SW480 (cell line): ENCODE data around the gene ENTPD1.

Experiments
- DNase-seq: peaks from one replicate; pipeline ENCODE4 v3.0.0-alpha.2; 2016; ENCODE audit warnings: low spot score

Gene ENTPD1

GRCh38 chr10:95831515-95831914 lies 75.6 kb downstream of the ENTPD1 start:
- DNase-seq, result no peak

DNA sequence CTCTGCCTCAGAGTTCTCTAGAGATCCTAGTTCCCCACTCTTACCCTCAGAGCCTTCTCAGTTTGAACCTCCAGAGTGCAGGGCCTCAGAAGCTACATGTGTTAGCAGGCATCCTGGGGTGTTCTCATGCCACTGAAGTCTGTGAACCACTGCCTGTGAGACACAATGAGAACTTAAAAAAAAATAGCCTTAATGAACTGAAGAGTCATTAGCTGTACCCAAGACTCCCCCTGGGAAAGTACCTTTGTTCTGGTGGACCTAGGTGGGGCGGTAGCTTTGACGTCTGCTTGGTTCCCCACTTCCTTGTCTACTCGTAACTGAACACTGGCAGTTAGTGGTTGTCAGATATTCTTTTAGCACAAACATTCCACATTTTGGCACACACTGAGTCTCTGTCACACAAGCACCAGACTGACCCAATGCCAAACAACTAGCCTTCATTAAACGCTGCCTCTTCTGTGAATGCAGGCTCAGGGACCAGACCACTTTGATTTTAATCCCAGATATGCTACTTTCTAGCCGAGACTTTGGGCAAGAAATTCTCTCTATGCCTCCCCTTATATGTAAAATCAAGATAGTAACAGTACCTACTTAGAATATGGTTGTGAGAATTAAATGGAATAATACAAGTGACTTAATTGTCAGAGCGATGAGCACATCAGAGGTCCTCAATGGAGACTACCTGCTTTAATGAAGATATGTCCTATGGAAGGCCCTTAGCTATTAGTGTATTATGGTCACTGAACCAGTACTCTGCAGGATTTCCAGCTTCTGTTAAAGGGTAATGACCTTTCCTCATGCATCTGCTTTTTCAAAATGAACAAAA lies 76.5 kb downstream of the ENTPD1 start:
- DNase-seq, result no peak

- no peak for DNase-seq
These were observed 77.2 kb downstream of the ENTPD1 start for GRCh38 chr10:95833042-95833610.

DNA sequence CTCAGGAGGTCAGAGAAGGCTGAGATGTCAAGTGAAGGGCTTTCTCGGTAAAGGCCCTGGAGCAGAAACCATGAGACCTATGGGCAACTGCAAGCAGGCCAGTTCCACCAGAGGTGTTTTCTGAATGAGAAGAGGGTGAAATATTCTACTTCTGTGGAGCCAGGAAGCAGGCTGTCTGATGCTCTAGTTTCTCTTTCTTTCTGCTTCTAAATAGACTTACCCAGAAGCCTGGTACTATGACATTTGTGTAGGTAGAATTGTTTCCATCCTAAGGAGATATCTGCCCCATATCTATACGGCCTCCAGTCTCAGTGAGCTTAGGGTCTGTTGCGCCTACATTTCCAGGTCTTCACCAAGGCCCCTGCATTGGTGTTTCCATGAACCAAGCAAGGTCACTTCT lies 78.4 kb downstream of the ENTPD1 start:
- DNase-seq, result no peak

DNA sequence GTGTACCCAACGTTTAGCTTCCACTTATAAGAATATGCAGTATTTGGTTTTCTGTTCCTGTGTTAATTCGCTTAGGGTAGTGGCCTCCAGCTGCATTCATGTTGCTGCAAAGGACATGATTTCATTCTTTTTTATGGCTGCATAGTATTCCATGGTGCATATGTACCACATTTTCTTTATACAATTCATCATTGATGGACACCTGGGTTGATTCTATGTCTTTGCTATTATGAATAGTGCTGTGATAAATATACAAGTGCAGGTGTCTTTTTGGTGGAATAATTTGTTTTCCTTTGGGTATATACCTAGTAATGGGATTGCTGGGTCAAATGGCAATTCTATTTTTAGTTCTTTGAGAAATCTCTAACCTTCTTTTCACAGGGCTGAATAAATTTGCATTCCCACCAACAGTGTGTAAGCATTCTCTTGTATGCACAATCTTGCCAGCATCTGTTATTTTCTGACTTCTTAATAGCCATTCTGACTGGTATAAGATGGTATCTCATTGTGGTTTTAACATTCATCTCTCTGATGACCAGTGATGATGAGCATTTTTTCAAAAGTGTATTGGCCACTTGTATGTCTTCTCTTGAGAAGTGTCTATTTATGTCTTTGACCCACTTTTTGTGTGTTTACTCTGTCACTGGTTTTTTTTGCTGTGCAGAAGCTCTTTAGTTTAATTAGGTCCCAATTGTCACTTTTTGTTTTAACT lies 79.3 kb downstream of the ENTPD1 start:
- DNase-seq, result no peak

- no peak for DNase-seq
These were observed 79.9 kb downstream of the ENTPD1 start for GRCh38 chr10:95835911-95836310.

DNA sequence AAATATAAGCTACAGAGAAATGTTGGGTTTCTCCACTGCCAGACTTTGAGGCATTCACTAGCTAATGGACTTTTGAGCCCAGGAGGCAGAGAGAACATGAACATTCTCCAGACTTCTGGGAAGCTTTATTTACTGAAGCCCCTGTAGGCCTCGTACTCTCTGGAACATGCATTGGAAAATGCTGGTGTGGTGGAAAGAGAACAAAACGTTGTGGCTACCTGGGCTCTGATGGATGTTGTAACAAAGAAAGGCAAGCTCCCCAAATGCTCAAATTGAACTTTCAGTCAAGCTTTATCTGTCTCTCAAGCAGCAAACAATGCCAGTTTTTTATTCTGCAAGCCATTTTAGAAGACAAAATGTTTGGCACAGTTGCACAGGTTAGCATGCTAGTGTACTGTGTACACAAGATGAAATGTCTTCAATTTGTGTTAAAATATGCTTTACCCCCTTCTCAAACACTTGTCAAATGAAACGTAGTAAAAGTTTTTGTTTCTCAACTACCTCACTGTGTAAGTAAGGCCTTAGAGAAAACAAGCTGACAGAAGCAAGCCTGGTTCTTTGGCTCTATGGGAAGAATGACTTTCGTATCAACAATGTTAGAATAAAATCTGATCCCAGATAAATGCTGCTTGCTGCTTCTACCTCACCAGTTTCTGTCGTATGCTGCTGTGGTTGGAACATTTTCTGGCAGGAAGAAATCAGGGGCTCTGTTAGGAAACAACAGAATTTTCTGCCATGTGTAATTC lies 80.8 kb downstream of the ENTPD1 start:
- no peak for DNase-seq

- no peak for DNase-seq
These were observed 81.4 kb downstream of the ENTPD1 start for GRCh38 chr10:95837356-95837776.

GRCh38 chr10:95837783-95838182 lies 81.8 kb downstream of the ENTPD1 start:
- no peak for DNase-seq

DNA sequence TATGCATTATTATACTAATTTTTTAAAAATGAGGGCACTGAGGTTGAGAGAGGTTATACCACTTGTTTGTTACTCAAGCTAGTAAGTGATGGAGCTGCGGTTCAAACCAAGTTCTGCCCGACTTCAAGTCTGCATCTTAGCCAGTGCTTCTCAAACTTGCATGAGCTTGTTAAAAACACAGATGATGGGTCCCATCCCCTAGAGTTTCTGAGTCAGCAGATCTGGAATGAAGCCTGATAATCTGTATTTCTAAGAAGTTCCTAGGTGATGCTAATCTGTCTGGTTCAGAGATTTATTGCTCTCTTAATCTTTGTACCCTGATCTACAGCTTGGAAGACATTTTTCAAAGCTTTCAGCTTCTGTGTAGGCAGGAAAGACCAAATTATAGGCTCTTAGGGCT lies 84.2 kb downstream of the ENTPD1 start:
- no peak for DNase-seq

DNA sequence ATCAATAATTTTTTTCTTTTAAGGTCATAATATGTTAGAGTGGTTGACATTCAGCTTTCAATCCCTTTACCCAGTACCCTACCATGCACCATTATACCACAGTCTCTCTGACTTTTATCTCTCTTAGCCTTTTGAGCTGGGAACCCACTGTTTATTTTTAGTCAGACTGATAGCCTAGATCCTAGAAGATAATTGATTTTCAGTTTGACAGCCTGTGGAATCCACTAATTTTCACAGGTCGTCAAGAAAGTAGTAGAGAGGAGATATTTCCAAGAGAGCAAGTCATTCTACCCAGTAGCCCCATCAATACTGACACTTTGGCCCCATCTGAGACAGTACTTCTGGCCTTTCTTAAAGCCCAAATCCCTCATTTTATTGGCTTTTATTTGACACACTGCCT lies 84.7 kb downstream of the ENTPD1 start:
- DNase-seq, result no peak

- DNase-seq, result peak; percentile 34
These were observed 85.9 kb downstream of the ENTPD1 start for GRCh38 chr10:95841661-95842498.

- no peak for DNase-seq
These were observed 89.4 kb downstream of the ENTPD1 start for GRCh38 chr10:95845411-95845810.

- no peak for DNase-seq
These were observed 91.0 kb downstream of the ENTPD1 start for GRCh38 chr10:95847007-95847406.

DNA sequence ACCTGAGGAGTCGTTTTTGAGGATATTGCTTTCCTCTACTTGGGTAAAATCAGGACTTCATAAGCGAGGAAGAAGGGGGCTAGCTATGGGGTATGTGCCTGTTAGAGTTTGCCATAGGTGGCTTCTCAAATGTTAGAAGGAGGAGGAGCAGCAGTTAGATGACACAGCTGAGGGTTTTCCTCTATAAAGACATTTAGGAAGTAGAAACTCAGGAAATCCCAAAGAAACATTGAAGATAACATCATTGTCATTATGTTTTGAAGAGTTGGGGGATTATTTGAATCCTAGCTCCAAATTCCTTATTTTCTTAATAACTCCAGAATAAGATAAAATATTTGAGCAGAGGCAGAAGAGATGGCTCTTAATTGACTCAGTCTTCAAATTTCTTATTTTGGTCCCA lies 92.9 kb downstream of the ENTPD1 start:
- no peak for DNase-seq

DNA sequence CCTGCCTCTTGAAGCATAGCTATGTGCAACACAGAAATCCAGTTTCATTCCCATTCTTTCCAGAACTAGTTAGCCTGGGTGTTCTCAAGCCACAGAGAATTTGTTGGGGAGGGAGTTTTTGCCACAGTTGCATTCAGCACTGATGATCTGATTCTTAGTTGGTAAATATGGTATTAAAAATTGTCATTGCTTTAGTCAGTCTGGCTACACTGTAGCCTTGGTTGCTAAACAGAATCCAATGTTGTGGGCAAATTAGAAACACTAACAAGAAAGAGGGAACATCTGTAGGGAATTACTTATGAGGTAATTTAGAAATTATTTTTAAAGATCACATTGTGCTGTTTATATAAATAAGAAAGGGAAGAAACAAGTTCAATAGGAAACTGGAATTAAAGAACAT lies 94.8 kb downstream of the ENTPD1 start:
- DNase-seq, result no peak

DNA sequence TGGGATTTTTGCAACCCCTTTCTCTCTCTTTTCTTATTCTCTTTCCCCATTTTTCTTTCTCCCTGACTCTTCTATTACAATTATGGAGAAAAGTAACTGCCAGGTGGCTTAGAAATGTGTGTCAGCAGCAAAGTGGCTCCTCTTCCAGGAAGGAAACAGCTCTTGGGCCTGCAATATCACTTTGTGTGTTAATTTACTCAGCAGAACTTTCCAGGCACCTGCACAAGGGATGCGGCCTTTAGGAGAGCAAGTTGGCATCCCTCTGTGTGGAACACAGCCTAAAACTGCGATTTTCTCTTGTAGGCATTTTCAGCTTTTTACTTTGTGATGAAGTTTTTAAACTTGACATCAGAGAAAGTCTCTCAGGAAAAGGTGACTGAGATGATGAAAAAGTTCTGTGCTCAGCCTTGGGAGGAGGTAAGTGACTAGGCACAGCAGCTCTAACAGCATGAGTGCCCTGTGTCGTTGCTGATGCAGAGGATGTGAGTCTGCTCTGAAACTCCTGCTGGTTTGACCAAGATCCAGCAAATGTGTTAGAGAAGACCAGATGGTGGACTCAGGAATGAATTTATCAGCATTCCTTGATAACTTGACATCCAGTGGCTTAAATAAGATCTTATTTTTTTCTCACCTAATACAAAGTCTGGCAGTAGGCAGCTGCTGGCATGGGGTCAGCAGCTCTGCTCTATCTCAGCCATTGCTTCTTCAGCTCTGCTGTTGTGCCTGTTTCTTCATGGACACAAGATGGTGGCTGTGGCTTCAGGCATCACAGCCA lies 104.4 kb downstream of the ENTPD1 start:
- no peak for DNase-seq

DNA sequence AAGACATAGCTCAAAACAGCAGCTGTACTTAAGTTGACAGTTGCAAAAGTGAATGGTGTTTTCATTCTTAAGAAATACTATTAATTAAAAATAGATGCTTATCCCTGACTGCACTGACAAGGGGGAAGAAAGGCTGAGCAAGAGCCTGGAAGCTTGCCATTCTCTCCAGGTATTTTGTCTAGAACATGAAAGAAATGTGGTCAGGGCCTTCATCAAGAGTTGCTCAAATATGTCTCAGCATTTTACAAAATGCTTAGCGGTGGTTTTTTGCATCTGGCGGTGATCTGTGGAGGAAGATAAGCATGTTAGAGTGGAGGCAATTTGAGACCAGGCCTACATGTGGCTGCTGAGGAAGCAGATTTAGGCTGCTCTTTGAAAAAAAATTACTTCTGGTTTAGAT lies 105.4 kb downstream of the ENTPD1 start:
- DNase-seq, result no peak

GRCh38 chr10:95864906-95865813 lies 109.2 kb downstream of the ENTPD1 start:
- peak; percentile 55 for DNase-seq
